EL (cell line): ENCODE results near the gene XAGE1A.
"Not testable (repeated sequence)": the region's sequence is repeated elsewhere in the genome, so short reads cannot be mapped to it uniquely, and the experiment has no call there.

Experiments
- DNase-seq: peaks from one replicate; pipeline ENCODE4 v3.0.0-alpha.2; 2016

XAGE1A gene

GRCh38 chrX:52495545-52496418 lies at the start of gene XAGE1A:
Gene XAGE1A (plus strand): TSS chrX:52495808. CDS start chrX:52497362, 1,554 bp downstream.
- DNase-seq, result not testable (repeated sequence)

- not testable (repeated sequence) for DNase-seq
These were observed 43.6 kb upstream of the XAGE1A start for GRCh38 chrX:52452031-52452430.

- not testable (repeated sequence) for DNase-seq
These were observed 24.3 kb upstream of the XAGE1A start for GRCh38 chrX:52471301-52471700.

GRCh38 chrX:52496419-52496772 lies 788 bp downstream of the XAGE1A start:
- DNase-seq, result not testable (repeated sequence)

GRCh38 chrX:52501362-52501761 lies 5.8 kb downstream of the XAGE1A start:
- not testable (repeated sequence) for DNase-seq

GRCh38 chrX:52504551-52504950 lies 8.9 kb downstream of the XAGE1A start:
- no peak for DNase-seq

- DNase-seq, result no peak
These were observed 11.7 kb downstream of the XAGE1A start for GRCh38 chrX:52507331-52507730.

GRCh38 chrX:52509916-52510315 lies 14.3 kb downstream of the XAGE1A start:
- DNase-seq, result no peak

GRCh38 chrX:52511126-52511525 lies 15.5 kb downstream of the XAGE1A start:
- DNase-seq, result not testable (repeated sequence)

GRCh38 chrX:52516110-52516986 lies 20.7 kb downstream of the XAGE1A start:
- not testable (repeated sequence) for DNase-seq

GRCh38 chrX:52516987-52517325 lies 21.3 kb downstream of the XAGE1A start, which contains the start of gene XAGE1B:
Gene XAGE1B (minus strand): TSS chrX:52517063. CDS start chrX:52515527, 1,536 bp downstream.
- not testable (repeated sequence) for DNase-seq

GRCh38 chrX:52541051-52541450 lies 45.4 kb downstream of the XAGE1A start:
- not testable (repeated sequence) for DNase-seq

- DNase-seq, result no peak
These were observed 46.7 kb downstream of the XAGE1A start for GRCh38 chrX:52542311-52542710.

- DNase-seq, result no peak
These were observed 48.7 kb downstream of the XAGE1A start for GRCh38 chrX:52544147-52544840.

GRCh38 chrX:52548769-52549168 lies 53.2 kb downstream of the XAGE1A start:
- not testable (repeated sequence) for DNase-seq
